Common myeloid progenitor, CD34-positive (primary cell): ENCODE measurements around the gene MAP3K2.

Source experiments
- CTCF ChIA-PET: fragments of 350-600 bp; sonication (Branson Sonifier 250); formaldehyde crosslinking; loops from one replicate; lab custom pipeline; 2021; ENCODE audit warnings: antibody characterized with exemption; lab: Charles Lee
- POLR2A ChIA-PET: fragments of 350-600 bp; sonication (Branson Sonifier 250); formaldehyde crosslinking; loops from one replicate; lab custom pipeline; 2021; ENCODE audit warnings: antibody characterized with exemption; lab: Charles Lee
- DNase-seq, 3 donors: peaks; one replicate each; pipeline versions ENCODE4 v3.0.0 to v3.0.0-alpha.2; 2013
- H3K27ac ChIP-seq, 2 experiments: 1 replicate in 1 of 2; 2 replicates in 1 of 2; pipeline ENCODE4 v1.7.0; 2013; ENCODE audit warnings: inconsistent platforms in 2 of 2, low read length in 2 of 2, mild to moderate bottlenecking in 2 of 2, low read depth in 1 of 2, moderate library complexity in 1 of 2; ENCODE audit not compliant: severe bottlenecking in 2 of 2, insufficient read depth in 1 of 2, poor library complexity in 1 of 2
- H3K27me3 ChIP-seq, 5 experiments: replicated peaks in 2 of 5; 1 replicate in 3 of 5; 2 replicates in 2 of 5; pipeline versions ENCODE4 v1.6.1 to v1.7.0; 2013; ENCODE audit warnings: low read length in 4 of 5, mild to moderate bottlenecking in 2 of 5, moderate library complexity in 2 of 5, inconsistent platforms in 1 of 5; ENCODE audit not compliant: insufficient read depth in 5 of 5, control insufficient read depth in 4 of 5
- H3K36me3 ChIP-seq, 4 experiments: 1 replicate in 2 of 4; 2 replicates in 2 of 4; pipeline versions ENCODE4 v1.6.1 to v1.7.0; 2013; ENCODE audit warnings: low read length in 3 of 4, control low read depth in 1 of 4, mild to moderate bottlenecking in 1 of 4; ENCODE audit not compliant: control insufficient read depth in 4 of 4, insufficient read depth in 4 of 4
- H3K4me1 ChIP-seq, 4 experiments: 1 replicate in 3 of 4; 2 replicates in 1 of 4; pipeline versions ENCODE4 v1.6.1 to v1.7.1; 2013; ENCODE audit warnings: low read length in 3 of 4, mild to moderate bottlenecking in 3 of 4, control low read depth in 1 of 4, inconsistent platforms in 1 of 4, moderate library complexity in 1 of 4; ENCODE audit not compliant: control insufficient read depth in 4 of 4, insufficient read depth in 4 of 4; ENCODE audit errors: control extremely low read depth in 1 of 4
- H3K4me3 ChIP-seq, 7 experiments: 1 replicate in 4 of 7; 2 replicates in 3 of 7; pipeline versions ENCODE4 v1.5.1 to v1.7.0; 2013; ENCODE audit warnings: mild to moderate bottlenecking in 7 of 7, low read length in 6 of 7, moderate library complexity in 6 of 7, inconsistent platforms in 2 of 7, low read depth in 2 of 7, control low read depth in 1 of 7; ENCODE audit not compliant: insufficient read depth in 4 of 7, control insufficient read depth in 1 of 7; ENCODE audit errors: extremely low read depth in 1 of 7
- H3K9me3 ChIP-seq, 5 experiments: 1 replicate in 4 of 5; 2 replicates in 1 of 5; pipeline versions ENCODE4 v1.6.1 to v1.7.1; 2013; ENCODE audit warnings: low read length in 4 of 5, mild to moderate bottlenecking in 2 of 5, inconsistent platforms in 1 of 5, low read depth in 1 of 5, moderate library complexity in 1 of 5; ENCODE audit not compliant: control insufficient read depth in 4 of 5, insufficient read depth in 2 of 5; ENCODE audit errors: control extremely low read depth in 1 of 5
- WGBS: methylation state at CpG from one replicate; pipeline ENCODE4 v1.1.5; 2013; ENCODE audit not compliant: insufficient coverage; 5-methylcytosine and 5-hydroxymethylcytosine counted together

The MAP3K2 gene

DNA sequence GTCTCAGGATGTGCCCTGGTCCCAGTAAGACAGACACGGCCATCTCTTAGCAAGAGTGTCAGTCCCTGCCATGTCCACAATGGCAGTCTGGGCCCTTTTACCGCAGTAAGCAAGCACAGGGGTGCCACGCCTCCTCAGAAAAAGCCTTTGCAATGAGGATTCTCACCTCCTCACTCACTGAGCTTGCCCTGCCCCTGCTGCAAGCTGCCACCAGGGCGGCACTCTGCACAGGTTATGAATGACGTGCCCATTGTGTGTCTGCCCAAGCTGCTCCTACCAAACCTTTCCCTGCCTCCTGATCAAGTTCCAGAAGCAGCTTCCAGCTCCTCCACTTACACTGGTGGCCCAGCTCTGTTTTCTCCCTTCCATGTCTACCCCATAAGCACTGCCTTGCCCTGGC is 117.1 kb downstream of the MAP3K2 start:
- no peak overlapping the region for H3K27ac ChIP-seq
- WGBS: 100% methylated on average over 5 of the region's 5 CpGs
- ChIA-PET CTCF (interaction anchor here (1.1 to 1.6 kb wide), 2 partner anchors 9 to 203 kb away, joined by 3 to 7 read pairs; no protein-coding TSS in a partner anchor), POLR2A (no interaction called here)
- no peaks in the 10 kb centered on the region for H3K4me1 ChIP-seq
- H3K27me3 ChIP-seq: no peaks in the 10 kb centered on the region
- no peaks in the 10 kb centered on the region for H3K9me3 ChIP-seq
- DNase-seq: no peak
- H3K36me3 ChIP-seq: peaks cover 20 to 83% (median 62%) of the 10 kb centered on the region in 4 experiments
- no peak overlapping the region for H3K4me3 ChIP-seq

DNA sequence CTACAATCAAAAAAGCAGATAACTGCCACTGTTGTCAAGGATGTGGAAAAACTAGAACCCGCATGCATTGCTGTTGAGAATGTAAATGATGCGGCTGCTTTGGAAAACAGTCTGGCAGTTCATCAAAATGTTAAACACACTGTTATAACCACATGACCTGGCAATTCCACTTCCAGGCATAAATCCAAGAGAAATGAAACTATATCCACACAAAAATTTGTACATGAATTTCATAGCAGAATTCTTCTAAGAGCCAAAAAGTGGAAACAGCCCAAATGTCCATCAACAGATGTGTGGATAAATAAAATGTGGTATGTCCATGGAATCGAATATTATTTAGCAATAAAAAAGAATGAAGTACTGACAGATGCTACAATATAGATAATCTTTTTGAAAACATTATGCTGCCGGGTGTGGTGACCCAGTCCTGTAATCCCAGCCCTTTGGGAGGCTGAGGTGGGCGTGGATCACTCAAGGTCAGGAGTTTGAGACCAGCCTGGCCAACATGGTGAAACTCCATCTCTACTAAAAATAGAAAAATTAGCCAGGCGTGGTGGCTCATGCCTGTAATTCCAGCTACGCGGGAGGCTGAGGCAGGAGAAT is 125.9 kb downstream of the MAP3K2 start:
- CTCF ChIA-PET: no interaction called here
- no peak for DNase-seq
- H3K9me3 ChIP-seq: no peaks in the 10 kb centered on the region
- H3K27me3 ChIP-seq: no peaks in the 10 kb centered on the region
- POLR2A ChIA-PET: no interaction called here
- 92% methylated on average over 4 of the region's 8 CpGs for WGBS
- peaks cover 0 to under 1% (median 0%) of the 10 kb centered on the region in 4 experiments for H3K4me1 ChIP-seq
- no peak overlapping the region for H3K27ac ChIP-seq
- H3K36me3 ChIP-seq: peaks cover 18 to 69% (median 43%) of the 10 kb centered on the region in 4 experiments
- H3K4me3 ChIP-seq: no peak overlapping the region

DNA sequence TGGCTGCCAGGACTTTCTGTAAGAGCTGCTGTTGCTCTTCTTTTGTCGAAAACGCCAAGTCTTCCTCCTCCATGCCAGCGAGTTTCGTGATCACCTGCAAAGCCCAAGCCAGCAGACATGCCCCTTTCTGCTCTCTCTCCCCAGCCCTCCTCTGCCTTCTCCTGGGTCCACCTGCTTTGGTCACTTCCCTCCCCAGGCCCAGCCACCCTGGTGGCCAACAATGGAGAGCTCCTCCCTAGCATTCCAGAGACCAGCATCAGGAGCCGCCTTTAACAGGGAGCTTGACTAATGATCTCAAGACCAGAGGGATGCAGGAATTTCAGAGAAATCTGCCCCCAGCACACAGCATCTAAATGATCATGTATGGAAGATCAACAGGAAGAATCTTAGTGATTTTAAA is 128.4 kb downstream of the MAP3K2 start:
- ChIA-PET CTCF (no interaction called here), POLR2A (interaction anchor here (0.6 kb wide), 1 partner anchor 204 kb away, joined by 3 read pairs; no protein-coding TSS in a partner anchor)
- H3K9me3 ChIP-seq: no peaks in the 10 kb centered on the region
- H3K36me3 ChIP-seq: peaks cover 20 to 74% (median 49%) of the 10 kb centered on the region in 4 experiments
- H3K4me1 ChIP-seq: peaks cover 0 to 15% (median 0%) of the 10 kb centered on the region in 4 experiments
- 97% methylated on average over 5 of the region's 5 CpGs for WGBS
- no peak for DNase-seq
- H3K27me3 ChIP-seq: no peaks in the 10 kb centered on the region
- H3K4me3 ChIP-seq: no peak overlapping the region
- no peak overlapping the region for H3K27ac ChIP-seq

DNA sequence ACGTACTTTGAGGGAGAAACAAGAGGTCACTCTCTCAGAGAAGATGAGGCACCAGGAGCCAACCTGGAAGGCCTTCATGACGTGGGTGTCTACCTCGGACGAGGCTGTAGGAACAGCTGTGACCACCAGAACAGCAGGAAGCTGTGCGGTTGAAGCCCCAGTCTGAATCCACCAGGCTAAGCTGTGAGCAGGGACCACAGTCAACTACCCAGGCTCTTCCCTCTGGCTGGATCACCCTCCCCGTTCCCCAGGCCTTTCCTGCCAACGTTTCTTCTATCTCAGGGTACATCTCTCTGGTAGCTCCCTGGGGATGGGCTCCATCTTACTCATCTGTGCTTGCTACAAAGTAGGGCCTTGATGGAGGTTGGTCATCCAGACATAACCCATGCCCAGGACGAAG is 130.9 kb downstream of the MAP3K2 start:
- 94% methylated on average over 3 of the region's 8 CpGs for WGBS
- Histone ChIP-seq H3K4me1 (peaks cover 0 to 15% (median 0%) of the 10 kb centered on the region in 4 experiments), H3K27me3 (no peaks in the 10 kb centered on the region), H3K36me3 (peaks cover 20 to 59% (median 44%) of the 10 kb centered on the region in 4 experiments), H3K27ac (no peak overlapping the region), H3K4me3 (no peak overlapping the region), H3K9me3 (no peaks in the 10 kb centered on the region)
- POLR2A ChIA-PET: no interaction called here
- CTCF ChIA-PET: no interaction called here
- DNase-seq: no peak

DNA sequence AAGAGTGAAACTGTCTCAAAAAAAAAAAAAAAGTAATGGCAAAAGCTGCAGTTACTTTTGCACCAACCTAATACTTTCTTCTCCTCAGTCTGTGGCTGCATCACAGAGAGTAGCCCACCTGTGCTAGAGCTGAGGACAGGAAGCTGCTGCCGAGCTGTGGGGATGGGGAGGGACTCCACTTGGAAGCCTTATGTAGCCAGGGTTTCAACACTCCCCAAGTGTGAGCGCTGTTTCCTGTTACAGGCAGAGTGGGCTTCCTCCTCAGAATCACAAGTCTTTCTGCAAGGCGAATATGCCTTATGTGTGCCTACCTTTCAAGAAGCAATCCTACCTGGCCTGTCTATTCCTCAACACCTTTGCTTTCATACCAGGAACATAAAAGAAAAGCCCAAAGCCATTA is 131.4 kb downstream of the MAP3K2 start:
- CTCF ChIA-PET: no interaction called here

DNA sequence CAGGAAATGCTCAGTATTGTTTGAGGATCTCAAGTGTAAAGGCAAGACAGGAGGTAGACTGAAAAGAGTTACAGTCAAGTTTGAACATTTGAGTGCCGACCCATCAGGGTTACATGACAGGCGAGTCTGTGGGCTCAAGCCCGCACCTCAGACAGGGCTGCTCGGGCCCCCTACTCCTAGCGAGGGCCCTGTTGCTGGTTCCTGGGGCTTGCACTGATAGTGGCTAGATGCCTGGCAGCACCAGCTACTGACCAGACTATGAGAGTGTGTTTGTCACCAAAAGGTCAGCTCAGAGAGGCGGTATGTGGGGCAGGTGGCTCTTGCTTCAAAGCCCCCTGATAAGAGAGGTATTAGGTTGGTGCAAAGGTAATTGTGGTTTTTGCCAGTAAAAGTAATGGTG is 132.1 kb downstream of the MAP3K2 start:
- H3K4me1 ChIP-seq: peaks cover 0 to 15% (median 0%) of the 10 kb centered on the region in 4 experiments
- H3K27ac ChIP-seq: no peak overlapping the region
- CTCF ChIA-PET: no interaction called here
- no peaks in the 10 kb centered on the region for H3K27me3 ChIP-seq
- DNase-seq: no peak
- POLR2A ChIA-PET: no interaction called here
- no peaks in the 10 kb centered on the region for H3K9me3 ChIP-seq
- H3K36me3 ChIP-seq: peaks cover 15 to 47% (median 35%) of the 10 kb centered on the region in 4 experiments
- WGBS: 98% methylated on average over 6 of the region's 6 CpGs
- H3K4me3 ChIP-seq: no peak overlapping the region

More for the DNA sequence above, 131.4 kb downstream of the MAP3K2 start:
- no peaks in the 10 kb centered on the region for H3K27me3 ChIP-seq
- no peak overlapping the region for H3K27ac ChIP-seq
- no peak for DNase-seq
- H3K4me1 ChIP-seq: peaks cover 0 to 15% (median 0%) of the 10 kb centered on the region in 4 experiments
- 58% methylated on average over 2 of the region's 3 CpGs for WGBS
- peaks cover 20 to 54% (median 40%) of the 10 kb centered on the region in 4 experiments for H3K36me3 ChIP-seq
- POLR2A ChIA-PET: no interaction called here
- no peak overlapping the region for H3K4me3 ChIP-seq
- no peaks in the 10 kb centered on the region for H3K9me3 ChIP-seq

DNA sequence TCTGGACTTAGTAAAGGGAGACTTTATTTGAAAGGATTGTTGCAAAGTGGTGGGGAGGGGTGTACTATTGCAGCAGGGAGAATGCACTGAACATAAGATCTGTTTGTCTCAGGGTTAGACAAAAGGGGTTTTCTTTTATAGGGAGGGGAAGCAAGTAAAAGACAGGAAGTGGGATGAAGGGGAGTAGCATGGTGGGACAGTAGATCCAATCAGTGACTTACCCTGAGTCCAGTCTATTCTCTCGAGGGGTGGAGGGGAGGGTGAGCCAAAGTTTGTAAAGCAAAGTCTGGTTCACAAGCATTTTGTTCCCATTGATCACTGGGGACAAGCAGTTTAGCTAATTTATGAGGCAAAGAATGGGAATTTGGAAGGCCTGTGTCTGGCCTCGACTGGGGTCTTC is 132.6 kb downstream of the MAP3K2 start:
- POLR2A ChIA-PET: no interaction called here
- no CpG with 5 or more reads among the region's 2 CpGs for WGBS
- H3K27me3 ChIP-seq: no peaks in the 10 kb centered on the region
- H3K36me3 ChIP-seq: peaks cover 15 to 42% (median 32%) of the 10 kb centered on the region in 4 experiments
- no peaks in the 10 kb centered on the region for H3K9me3 ChIP-seq
- no peak overlapping the region for H3K4me3 ChIP-seq
- CTCF ChIA-PET: no interaction called here
- no peak overlapping the region for H3K27ac ChIP-seq
- peaks cover 0 to 15% (median 0%) of the 10 kb centered on the region in 4 experiments for H3K4me1 ChIP-seq
- DNase-seq: no peak
